HG03342 (cell line): Measurements from ENCODE around the gene MBNL1.

ENCODE experiments used
- ATAC-seq: cut with Tn5 transposase; IDR thresholded peaks from one replicate; pipeline ENCODE4 v1.9.1; 2021; ENCODE audit warnings: mild to moderate bottlenecking, moderate library complexity; ENCODE audit not compliant: unreplicated experiment

The MBNL1 gene, protein sequence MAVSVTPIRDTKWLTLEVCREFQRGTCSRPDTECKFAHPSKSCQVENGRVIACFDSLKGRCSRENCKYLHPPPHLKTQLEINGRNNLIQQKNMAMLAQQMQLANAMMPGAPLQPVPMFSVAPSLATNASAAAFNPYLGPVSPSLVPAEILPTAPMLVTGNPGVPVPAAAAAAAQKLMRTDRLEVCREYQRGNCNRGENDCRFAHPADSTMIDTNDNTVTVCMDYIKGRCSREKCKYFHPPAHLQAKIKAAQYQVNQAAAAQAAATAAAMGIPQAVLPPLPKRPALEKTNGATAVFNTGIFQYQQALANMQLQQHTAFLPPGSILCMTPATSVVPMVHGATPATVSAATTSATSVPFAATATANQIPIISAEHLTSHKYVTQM

DNA sequence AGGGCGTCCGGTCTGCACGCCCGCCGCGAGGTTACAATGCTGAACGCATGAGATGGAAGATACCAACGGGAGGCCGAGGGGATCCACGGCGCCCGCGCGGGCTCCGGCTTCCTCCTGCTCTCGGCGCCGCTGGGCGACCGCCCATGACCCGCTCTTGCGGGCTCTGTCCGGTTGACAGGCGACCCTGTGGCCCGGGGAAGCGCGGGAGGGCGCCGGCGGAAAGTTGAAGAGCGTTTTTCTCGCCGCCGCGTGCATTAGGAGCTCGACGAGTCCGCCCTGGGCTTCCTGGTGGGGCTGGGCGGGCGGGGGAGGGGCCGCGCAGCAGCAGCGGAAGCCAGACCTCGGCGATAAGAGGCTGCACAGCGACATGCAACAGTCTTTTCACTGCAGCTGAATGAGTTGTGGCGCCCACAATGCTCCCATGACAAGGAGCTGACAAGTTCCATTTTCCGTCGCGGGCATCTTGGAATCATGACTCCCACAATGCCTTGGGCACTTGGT is at the start of gene MBNL1:
Gene MBNL1, plus strand, starts transcription at position 375 of the 501 bp plus-strand sequence. CDS start 31,265 bp downstream, outside the sequence.
- peak; percentile 60 for ATAC-seq

DNA sequence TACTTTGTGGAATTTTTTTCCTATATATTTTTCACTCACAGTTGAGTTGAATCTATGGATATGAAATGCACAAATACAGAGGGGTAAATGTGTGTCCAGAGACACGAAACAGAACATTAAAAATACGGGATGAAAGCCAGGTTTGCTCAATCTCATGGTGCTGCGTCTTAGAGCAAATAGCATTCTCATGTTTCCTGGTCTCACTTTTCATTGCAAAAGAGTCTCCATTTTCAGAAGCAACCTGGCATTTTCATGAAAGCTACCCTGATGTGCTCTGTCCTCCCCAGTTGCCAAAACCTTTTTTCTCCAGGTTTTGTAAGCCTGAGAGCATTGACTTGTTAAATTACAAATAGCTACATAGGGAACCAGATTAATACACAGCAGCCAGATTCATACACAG is 49.5 kb upstream of the MBNL1 start:
- no peak for ATAC-seq

DNA sequence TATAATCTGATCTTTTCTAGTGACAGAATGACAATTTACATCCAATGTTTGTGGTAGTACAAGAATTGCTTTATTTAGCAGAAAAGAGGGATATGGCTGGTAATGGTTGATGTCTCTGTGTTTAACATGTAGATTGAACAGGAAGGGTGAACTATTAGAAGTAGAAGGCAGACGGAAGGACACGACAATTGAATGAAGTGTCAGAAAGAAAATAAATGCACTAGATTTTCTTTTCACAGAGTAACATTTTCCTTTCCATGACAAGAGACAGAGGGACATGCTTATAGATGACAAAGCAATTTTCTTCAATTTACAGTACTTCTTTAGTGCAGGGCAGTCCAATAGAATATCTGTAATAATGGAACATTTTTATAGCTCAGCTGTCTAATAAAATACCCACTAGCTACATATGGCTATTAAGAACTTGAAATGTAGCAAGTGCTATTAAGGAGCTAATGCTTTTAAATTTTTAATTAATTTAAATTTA is 48.9 kb upstream of the MBNL1 start:
- ATAC-seq: no peak

DNA sequence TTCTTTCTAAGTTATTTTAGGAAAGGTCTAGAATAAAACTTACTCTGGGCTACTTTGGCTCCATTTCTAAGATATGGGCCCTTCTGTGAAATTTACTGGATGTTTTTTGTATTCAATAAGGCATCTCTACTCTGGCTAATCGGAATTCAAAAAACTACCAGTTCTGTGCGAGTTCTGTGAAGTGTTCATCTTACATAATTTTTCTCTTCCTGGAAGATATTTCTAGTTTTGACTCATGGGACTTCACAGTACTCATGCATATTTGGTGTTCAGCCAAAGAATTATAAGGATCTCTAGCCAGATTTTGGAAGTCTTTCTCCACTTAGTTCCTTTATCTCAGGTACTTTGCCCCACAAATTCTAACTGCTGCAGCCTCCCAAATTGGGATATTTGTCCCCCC is 46.4 kb upstream of the MBNL1 start:
- no peak for ATAC-seq

DNA sequence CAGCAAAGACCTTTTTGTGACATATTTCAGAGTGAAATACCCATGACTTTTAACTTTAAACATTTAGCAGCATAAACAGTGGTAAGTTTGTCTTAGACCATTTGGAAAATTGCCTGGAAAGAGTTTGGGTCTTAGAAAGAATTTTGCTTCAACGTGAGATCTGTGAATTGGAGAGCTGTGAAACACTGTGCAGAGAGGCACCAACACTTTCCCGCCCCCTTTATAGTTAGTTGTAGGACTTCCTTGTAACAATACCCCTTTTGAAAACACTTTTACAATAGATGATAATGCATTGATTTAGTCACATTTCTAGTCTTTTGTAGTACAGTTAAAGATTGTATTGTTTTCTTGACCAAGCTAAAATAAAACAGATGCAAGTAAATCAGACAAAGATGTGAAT is 43.5 kb upstream of the MBNL1 start:
- no peak for ATAC-seq

DNA sequence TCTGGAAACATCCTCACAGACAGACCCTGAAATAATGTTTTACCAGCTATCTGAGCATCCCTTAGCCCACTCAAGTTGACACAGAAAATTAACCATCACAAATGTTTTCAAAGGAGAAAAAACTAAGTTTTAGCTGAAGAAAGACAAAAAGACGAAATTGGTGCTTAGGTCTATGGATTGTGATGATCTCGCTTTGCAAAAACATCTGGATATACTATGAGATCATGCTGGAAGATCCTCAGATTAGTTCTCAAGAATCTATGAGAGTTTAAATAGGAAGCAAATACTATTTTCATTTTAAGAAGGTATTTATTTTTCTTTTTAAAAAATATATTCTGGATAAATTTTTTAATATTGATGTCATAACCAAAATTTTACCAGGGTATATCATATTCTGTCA is 42.6 kb upstream of the MBNL1 start:
- no peak for ATAC-seq

DNA sequence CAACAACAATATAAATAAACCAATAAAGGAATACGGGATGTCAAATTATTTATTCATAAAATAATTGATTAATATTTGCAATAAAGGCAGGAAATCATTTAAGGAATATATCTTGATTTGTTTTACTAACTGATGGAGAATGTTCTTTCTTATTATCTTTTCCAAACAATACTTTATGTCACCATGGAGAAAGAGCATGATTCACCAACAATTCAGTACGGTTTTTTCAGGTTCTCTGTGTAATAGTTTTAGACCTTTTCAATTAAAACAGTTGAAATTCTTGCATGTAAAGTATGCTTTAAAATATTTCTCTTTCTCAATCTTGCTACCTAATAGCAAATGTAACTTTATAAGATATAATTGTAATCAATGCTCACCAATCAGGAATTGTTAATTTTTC is 41.7 kb upstream of the MBNL1 start:
- ATAC-seq: no peak

DNA sequence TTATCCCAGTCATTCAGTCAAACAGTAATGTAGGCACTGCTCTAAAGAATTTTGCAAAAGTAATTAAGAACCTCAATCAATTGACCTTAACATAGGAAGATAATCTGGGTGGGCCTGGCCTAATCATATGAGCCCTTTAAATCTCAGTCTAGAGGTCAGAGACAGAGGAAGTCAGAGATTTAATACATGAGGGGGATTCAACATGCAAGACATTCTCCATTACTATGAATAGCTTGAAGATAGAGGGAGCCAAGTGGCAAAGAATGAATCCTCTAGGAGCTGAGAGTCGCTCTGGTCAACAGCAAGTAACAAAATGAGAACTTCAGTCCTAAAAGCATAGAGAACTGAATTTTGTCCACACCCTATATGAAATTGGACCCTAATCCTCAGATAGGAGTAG is 39.0 kb upstream of the MBNL1 start:
- ATAC-seq: no peak

DNA sequence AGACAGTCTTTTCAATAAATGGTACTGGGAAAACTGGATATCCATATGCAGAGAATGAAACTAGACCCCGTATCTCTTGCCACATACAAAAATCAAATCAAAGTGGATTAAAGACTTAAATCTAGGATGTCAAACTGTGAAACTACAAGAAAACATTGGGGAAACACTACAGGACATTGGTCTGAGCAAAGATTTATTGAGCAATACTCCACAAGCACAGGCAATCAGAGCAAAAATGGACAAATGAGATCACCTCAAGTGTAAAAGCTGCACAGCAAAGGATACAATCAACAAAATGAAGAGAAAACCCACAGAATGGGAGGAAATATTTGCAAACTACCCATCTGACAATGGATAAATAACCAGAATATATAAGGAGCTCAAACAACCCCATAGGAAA is 38.4 kb upstream of the MBNL1 start:
- no peak for ATAC-seq

DNA sequence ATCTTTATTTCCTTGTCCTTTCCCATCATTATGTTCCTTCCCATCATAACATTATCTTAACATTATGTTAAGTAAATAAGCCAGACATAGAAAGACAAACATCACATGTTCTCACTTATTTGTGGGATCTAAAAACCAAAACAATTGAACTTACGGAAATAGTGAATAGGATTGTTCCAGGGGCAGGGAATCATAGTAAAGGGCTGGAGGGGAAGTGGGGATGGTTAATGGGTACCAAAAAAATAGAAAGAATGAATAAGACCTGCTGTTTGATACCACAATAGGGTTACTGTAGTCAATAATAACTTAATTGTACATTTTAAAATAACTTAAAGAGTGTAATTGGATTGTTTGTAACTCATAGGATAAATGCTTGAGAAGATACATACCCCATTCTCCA is 36.7 kb upstream of the MBNL1 start:
- ATAC-seq: no peak

DNA sequence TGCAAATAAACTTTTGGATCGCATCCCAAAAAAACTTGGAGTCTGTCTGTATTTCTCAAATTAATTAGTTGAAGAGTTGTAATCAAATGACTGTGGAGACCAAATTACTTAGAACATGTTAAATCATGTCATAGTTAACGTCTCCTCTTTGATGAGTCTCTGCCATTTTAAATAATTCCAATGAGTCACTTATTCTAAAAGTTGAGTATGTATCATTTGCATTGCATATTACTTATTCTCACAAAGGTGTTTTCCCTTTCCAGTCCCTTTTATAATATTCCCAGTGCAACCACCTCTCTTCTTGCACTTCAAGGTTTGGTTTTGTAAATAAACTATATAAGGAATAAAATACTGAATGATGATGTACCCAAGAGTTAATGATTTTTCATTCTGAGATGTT is 36.0 kb upstream of the MBNL1 start:
- no peak for ATAC-seq

DNA sequence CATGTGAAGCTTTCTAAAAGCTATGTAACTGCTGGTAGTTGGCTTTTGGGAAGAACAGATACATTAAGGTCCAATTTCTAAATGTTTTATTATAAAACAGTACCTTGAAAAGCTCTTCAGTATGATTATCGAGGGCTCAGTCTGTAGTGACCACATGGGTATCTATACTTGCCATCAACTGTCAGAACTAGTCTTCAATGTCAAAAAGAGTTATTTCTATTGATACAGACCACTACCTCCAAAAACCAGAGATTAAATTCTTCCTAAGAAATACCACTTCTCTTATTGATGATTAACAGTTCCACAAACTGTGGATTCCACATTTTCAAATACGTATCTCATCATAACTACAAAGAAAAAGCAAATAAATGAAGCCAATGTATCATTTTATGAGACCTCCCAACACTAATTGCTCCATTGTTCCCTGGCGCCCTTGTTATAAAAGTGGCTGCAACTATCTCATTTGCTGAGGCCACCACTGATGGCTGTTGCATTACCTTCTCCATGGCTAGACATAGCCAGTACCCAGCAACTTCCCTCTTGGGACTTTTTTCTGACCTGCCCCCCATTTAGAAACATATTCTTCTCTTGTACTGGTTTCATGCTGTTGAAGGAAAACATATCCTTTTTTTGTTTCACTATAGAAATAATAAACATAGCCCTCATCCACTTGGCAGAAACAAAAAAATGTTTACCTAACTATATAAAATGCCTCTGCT is 33.9 kb upstream of the MBNL1 start:
- no peak for ATAC-seq

DNA sequence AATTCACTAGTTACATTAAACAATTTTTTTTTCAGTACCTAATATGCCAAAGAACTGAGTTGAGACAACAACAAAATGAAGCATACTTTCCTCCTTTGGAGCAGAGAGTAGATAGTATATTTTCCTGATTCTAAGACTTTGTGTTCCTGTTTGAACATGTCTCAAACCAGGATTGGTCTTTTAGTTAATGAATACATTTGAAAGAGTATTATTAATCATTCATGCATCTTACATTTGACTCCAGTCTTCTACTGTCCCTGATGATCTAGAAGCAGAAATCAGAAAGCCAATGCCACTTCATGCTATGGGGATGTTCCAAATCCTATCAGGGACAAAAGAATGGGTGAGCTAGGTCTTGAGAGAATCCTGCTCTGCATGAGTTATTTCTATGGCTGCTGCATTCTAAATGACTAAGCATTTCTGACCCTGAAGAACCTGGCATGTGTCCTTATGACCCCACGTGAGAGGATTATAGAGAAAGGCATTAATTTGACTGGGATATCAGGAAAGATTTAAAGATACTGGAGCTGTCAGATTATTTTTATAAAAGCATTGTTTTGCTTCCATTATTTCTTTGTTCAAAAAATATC is 32.9 kb upstream of the MBNL1 start:
- ATAC-seq: no peak

DNA sequence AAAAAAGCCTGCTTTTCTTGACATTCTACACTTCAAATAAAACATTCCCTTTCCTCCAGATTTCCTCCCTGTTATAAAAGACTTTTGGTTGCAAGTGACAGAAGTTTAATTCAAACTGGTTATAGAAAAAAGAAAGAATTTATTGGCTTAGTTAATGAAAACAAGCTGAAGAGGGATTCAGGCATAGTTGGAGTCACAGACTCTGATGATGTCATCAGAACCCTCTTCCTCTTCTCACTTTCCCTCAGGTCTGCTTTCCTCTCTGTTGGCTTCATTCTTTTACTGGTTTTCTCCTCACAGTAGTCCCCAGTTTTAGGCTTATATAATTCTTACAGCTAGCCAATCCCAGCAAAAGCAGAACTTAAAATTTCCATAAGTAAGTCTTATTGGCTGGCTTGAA is 32.0 kb upstream of the MBNL1 start:
- ATAC-seq: no peak

DNA sequence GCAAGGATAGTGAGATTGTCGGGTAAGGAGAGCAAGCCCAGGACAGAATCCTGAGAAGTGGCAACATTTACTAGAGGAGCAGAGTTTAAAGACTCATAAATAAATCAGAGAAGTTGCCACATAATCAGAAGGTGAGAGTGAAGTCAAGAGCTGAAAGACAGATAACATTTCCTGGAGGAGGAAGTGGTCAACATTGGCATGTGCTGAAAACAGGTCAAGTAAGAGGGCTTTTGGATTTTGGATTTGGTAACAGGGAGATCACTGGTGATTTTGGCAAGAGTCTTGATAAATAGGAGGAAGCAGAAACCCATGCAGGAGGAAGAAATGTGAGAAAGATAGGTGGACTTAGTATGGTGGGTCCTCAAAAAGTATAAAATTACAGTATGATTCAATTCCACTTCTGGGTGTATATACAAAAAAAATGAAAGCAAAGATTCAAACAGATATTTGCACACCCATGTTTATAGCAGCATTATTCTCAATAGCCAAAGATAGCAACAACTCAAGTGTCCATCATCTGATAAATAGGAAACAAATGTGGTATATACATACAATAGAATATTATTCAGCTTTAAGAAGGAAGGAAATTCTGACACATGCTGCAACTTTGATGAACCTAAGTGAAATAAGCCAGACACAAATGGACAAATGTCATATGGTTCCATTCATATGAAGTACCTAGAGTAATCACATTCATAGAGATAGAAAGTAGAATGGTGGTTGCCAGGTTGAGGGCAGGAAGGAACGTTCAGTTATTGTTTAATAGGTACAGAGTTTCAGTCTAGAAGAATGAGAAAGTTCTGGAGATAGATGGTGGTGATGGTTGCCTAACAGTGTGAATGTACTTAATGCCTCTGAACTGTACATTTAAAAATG is 27.3 kb upstream of the MBNL1 start:
- peak; percentile 52 for ATAC-seq

DNA sequence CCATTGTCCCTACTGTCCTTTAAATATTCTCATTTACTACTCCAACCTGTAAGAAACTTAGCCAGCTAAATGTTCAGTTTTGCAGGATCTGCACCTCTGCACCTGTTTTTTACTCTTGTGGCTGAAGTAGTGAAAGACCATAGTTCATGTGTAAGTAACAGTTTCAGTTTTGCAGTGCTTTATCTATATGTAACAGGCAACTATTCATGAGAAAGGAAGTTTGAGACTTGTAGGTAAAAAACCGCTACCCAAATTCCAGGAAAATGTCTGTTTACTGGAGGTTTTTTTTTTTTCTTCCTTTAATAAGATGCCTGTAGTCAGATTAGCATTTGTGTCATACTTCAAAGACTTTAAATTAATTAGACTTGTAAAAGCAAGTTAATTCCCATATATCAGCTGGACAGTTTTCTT is 25.4 kb upstream of the MBNL1 start:
- peak; percentile 67 for ATAC-seq

DNA sequence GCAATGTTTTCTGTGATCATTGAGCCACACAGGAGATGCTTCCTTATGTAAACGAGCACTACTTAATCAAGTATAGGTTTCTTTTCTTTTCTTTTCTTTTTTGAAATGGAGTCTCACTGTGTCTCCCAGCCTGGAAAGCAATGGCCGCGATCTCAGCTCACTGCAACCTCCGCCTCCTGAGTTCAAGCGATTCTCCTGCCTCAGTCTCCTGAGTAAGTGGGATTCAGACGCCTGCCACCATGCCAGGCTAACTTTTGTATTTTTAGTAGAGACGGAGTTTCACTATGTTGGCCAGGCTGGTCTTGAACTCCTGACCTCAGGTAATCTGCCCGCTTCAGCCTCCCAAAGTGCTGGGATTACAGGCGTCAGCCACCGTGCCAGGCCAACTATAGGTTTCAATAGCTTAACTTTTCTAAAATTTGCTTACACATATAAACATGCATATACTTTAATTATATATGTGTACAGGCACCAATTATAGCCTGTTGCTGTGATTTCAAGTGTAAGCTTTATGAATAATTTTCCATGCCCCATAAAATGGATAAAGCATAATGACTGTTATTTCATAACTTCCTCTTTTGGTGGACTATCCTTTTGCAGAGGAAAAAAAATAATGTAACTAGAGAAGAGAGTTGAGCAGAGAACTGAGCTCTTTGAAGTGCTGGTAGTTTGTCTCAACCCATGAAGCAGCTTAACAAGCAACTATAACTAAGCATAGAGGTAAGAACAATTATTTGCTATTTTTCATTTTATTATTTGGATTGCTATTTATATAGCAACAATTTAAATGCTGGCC is 24.8 kb upstream of the MBNL1 start:
- peak; percentile 43 for ATAC-seq

DNA sequence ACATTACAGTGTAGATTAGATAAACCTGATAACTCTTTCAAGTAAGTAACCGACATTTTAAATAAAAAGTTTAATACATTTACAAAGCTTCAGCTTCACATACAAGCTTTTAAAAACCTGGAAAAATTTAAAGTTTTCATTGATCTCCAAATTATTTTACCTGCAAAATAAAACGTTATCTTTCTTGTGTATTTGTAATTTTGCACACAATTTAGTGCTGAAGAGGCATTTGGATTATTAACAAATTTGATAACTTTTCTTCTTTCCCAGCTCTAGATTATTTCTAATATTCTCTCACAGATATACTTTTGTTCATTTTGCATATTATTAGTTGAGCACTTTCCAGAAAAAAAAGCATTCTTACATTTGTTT is 24.2 kb upstream of the MBNL1 start:
- ATAC-seq: no peak

DNA sequence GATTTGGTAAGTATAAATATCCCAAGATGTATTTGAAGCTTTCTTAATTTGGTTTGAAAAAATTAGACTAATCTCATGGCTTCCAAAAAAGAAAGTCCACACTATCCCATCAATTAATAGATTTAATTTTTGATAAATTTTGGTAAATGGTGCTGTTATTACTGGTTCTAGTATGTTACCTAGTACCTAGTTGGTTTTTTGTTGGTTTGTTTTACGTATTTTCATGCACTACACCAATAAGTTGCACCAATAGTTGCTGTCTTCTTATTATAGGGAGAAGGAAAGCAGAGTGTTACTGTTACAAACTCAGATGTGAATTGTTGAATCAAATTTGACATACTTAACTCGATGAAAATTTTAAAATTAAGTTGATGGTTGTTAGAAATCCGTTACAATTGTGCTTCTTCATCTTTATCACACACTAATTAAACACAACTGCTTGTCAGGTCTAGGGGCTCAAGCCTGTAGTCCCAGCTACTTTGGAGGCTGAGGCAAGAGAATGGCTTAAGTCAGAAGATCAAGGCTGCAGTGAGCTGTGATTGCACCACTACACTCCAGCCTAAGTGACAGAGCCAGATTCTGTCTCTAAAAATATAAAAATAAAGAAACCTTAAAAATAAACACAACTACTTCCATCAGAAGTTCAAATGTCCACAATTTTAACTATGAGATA is 23.1 kb upstream of the MBNL1 start:
- no peak for ATAC-seq
